Measurements from ENCODE around the gene TMEM170B. TPM values are rescaled to one million over a fixed set of nuclear protein-coding genes. Genes with fewer than 3 reads are reported as not detected.

Gene TMEM170B
- polyA plus RNA-seq, 3 donors: 11.7 to 33.4 (median 19.7) TPM

DNA sequence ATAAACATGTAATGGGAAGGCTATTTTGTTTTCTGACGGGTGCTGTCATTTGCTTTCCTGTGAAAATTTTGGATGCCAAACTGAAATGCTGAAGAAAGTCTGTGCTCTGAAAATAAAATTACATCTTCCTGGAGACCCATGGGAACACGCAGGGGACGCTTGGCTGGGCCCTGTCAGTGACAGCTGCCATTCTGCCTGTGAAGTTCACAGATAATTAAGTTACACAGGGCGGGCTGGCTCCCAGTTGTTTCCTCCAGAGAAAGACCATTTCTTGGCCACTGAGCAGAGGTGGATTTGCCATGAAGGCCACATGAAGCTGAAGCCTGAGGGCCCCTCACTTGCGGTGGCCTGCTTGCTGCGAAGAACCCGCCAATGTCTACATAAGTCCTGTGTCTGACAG is 93.5 kb downstream of the TMEM170B start:
- H3K4me1 Mint-ChIP-seq: peaks cover 6% of the 10 kb centered on the region
- H3K4me1 ChIP-seq (ENCODE audit: control insufficient read depth in 1 of 2, insufficient read depth in 2 of 2, low read length in 2 of 2): peaks cover 0 to 2% of the 10 kb centered on the region in 2 donors
- intact Hi-C loops (cut with micrococcal nuclease): no loop called here
- peaks cover 0 to 3% (median 0%) of the 10 kb centered on the region in 7 donors for H3K9me3 Mint-ChIP-seq
- H3K27ac Mint-ChIP-seq: no peak overlapping the region
- H3K9ac ChIP-seq (ENCODE audit: insufficient read depth, low read length, poor library complexity, severe bottlenecking): no peak overlapping the region
- DNase-seq: no peak
- no peaks in the 10 kb centered on the region for H3K36me3 ChIP-seq (replicated peaks in 1 of 2; ENCODE audit: control insufficient read depth in 1 of 2, insufficient read depth in 2 of 2, low read length in 2 of 2)
- no peak overlapping the region for H3K4me2 ChIP-seq (replicated peaks; ENCODE audit: extremely low read depth, low read length, poor library complexity, severe bottlenecking)
- H2AFZ ChIP-seq (ENCODE audit: insufficient read depth, low read depth, low read length, poor library complexity, severe bottlenecking): no peak overlapping the region
- peaks cover 0 to 6% (median 1%) of the 10 kb centered on the region in 3 donors for H3K27me3 Mint-ChIP-seq (ENCODE audit: low read depth in 3 of 3)
- no peaks in the 10 kb centered on the region for H3K27me3 ChIP-seq (ENCODE audit: control insufficient read depth in 2 of 2, insufficient read depth in 2 of 2, low read length in 2 of 2)
- H4K20me1 ChIP-seq (ENCODE audit: insufficient read depth, low read length): no peaks in the 10 kb centered on the region
- no peaks in the 10 kb centered on the region for H3K79me2 ChIP-seq (ENCODE audit: insufficient read depth, low read length)
- no peak overlapping the region for H3K4me3 ChIP-seq (replicated peaks in 1 of 3; ENCODE audit: low read depth in 2 of 3, low read length in 3 of 3)
- H3K36me3 Mint-ChIP-seq: no peaks in the 10 kb centered on the region
- no peak overlapping the region for H3K27ac ChIP-seq (ENCODE audit: low read depth in 1 of 2, low read length in 2 of 2)
- no peaks in the 10 kb centered on the region for H3K9me3 ChIP-seq (replicated peaks in 1 of 2; ENCODE audit: control insufficient read depth in 1 of 2, insufficient read depth in 1 of 2, low read length in 2 of 2)
- TF ChIP-seq, protein P1, sequence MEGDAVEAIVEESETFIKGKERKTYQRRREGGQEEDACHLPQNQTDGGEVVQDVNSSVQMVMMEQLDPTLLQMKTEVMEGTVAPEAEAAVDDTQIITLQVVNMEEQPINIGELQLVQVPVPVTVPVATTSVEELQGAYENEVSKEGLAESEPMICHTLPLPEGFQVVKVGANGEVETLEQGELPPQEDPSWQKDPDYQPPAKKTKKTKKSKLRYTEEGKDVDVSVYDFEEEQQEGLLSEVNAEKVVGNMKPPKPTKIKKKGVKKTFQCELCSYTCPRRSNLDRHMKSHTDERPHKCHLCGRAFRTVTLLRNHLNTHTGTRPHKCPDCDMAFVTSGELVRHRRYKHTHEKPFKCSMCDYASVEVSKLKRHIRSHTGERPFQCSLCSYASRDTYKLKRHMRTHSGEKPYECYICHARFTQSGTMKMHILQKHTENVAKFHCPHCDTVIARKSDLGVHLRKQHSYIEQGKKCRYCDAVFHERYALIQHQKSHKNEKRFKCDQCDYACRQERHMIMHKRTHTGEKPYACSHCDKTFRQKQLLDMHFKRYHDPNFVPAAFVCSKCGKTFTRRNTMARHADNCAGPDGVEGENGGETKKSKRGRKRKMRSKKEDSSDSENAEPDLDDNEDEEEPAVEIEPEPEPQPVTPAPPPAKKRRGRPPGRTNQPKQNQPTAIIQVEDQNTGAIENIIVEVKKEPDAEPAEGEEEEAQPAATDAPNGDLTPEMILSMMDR (IDR thresholded peaks at IDR 0.05): no peak
- 98% methylated on average over 5 of the region's 7 CpGs for WGBS (ENCODE audit: insufficient coverage)
- no peak overlapping the region for H3K4me3 Mint-ChIP-seq

DNA sequence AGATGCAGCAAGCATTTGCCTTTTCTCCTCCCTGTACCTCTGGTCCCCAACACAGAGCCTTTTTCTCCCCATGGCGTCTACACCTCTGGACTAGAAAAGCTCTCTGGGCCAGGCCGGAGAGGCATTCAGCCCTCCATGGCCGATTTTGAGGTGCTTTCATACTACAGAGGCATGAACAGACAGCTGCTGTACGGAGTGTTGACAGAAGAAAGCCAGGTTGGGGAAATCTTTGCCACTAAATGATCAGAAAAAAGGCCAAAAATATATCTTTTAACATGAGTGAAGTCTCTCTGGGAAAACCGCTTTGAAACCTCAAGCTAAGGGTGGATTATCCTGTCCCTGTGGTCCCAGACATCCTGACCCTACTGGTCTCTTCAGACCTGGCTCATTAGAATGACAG is 94.0 kb downstream of the TMEM170B start:
- H3K4me1 Mint-ChIP-seq: peaks cover 6% of the 10 kb centered on the region
- WGBS (ENCODE audit: insufficient coverage): 91% methylated on average over 4 of the region's 5 CpGs
- Histone ChIP-seq H3K27me3 (ENCODE audit: control insufficient read depth in 2 of 2, insufficient read depth in 2 of 2, low read length in 2 of 2) (no peaks in the 10 kb centered on the region), H3K79me2 (ENCODE audit: insufficient read depth, low read length) (no peaks in the 10 kb centered on the region), H3K4me2 (replicated peaks; ENCODE audit: extremely low read depth, low read length, poor library complexity, severe bottlenecking) (no peak overlapping the region), H3K27ac (ENCODE audit: low read depth in 1 of 2, low read length in 2 of 2) (no peak overlapping the region), H3K9me3 (replicated peaks in 1 of 2; ENCODE audit: control insufficient read depth in 1 of 2, insufficient read depth in 1 of 2, low read length in 2 of 2) (no peaks in the 10 kb centered on the region), H3K4me3 (replicated peaks in 1 of 3; ENCODE audit: low read depth in 2 of 3, low read length in 3 of 3) (no peak overlapping the region), H2AFZ (ENCODE audit: insufficient read depth, low read depth, low read length, poor library complexity, severe bottlenecking) (no peak overlapping the region), H3K4me1 (ENCODE audit: control insufficient read depth in 1 of 2, insufficient read depth in 2 of 2, low read length in 2 of 2) (peaks cover 0 to 2% of the 10 kb centered on the region in 2 donors), H3K36me3 (replicated peaks in 1 of 2; ENCODE audit: control insufficient read depth in 1 of 2, insufficient read depth in 2 of 2, low read length in 2 of 2) (no peaks in the 10 kb centered on the region), H3K9ac (ENCODE audit: insufficient read depth, low read length, poor library complexity, severe bottlenecking) (no peak overlapping the region), H4K20me1 (ENCODE audit: insufficient read depth, low read length) (no peaks in the 10 kb centered on the region)
- DNase-seq: no peak
- H3K36me3 Mint-ChIP-seq: no peaks in the 10 kb centered on the region
- H3K27ac Mint-ChIP-seq: peak overlapping the region in 1 of 7 donors; percentile 53
- TF ChIP-seq, protein P1 (IDR thresholded peaks at IDR 0.05): no peak
- H3K27me3 Mint-ChIP-seq (ENCODE audit: low read depth in 3 of 3): peaks cover 0 to 7% (median 1%) of the 10 kb centered on the region in 3 donors
- peaks cover 0 to 3% (median 0%) of the 10 kb centered on the region in 7 donors for H3K9me3 Mint-ChIP-seq
- H3K4me3 Mint-ChIP-seq: no peak overlapping the region
- intact Hi-C loops (cut with micrococcal nuclease): no loop called here
